PC-9 (cell line): Measurements from ENCODE around the gene CTNS. TPM values are rescaled to one million over a fixed set of nuclear protein-coding genes. Genes with fewer than 3 reads are reported as not detected.
A peak's percentile ranks its signal among the peaks of the same experiment; 100 is the strongest.

Experiments
- BruUV-seq: library from RNA; stranded (reverse); fragments of 400-500 nt; replicated peaks from 2 replicates; lab custom pipeline; 2021; lab: Mats Ljungman, UMichigan
- CTCF ChIA-PET: fragments of 300-600 bp; sonication (Branson Sonifier 250); formaldehyde crosslinking; loops from one replicate; lab custom pipeline; 2022; ENCODE audit warnings: antibody characterized with exemption; lab: Charles Lee
- POLR2A ChIA-PET: fragments of 300-600 bp; sonication (Branson Sonifier 250); formaldehyde crosslinking; loops from one replicate; lab custom pipeline; 2022; ENCODE audit warnings: antibody characterized with exemption; ENCODE audit not compliant: unreplicated experiment; lab: Charles Lee
- DNase-seq, 2 experiments: peaks; one replicate each; pipeline versions ENCODE4 v3.0.0 to v3.0.0-alpha.2; 2015 to 2022; ENCODE audit warnings: mixed read lengths in 1 of 2
- H2AFZ ChIP-seq: fragments of 200-600 bp; sonication (generic); 2 replicates; pipeline ENCODE4 v1.8.1; 2017; ENCODE audit warnings: antibody characterized with exemption
- H3F3A ChIP-seq: fragments of 200-600 bp; sonication (generic); 2 replicates; pipeline ENCODE4 v1.8.1; 2017; ENCODE audit warnings: antibody characterized with exemption, mild to moderate bottlenecking, low read depth; ENCODE audit not compliant: insufficient read depth
- H3K27ac ChIP-seq: fragments of 200-600 bp; sonication (generic); 2 replicates; pipeline ENCODE4 v1.6.1; 2016; ENCODE audit warnings: mixed run types
- H3K27me3 ChIP-seq: fragments of 200-600 bp; sonication (generic); 2 replicates; pipeline ENCODE4 v1.6.1; 2016; ENCODE audit warnings: low read depth, mixed run types; ENCODE audit not compliant: insufficient read depth
- H3K36me3 ChIP-seq: fragments of 200-600 bp; sonication (generic); 2 replicates; pipeline ENCODE4 v1.6.1; 2016; ENCODE audit warnings: low read depth, mixed run types
- H3K4me1 ChIP-seq: fragments of 200-600 bp; sonication (generic); replicated peaks from 2 replicates; pipeline ENCODE4 v1.6.1; 2016; ENCODE audit warnings: mixed run types; ENCODE audit not compliant: insufficient read depth
- H3K4me2 ChIP-seq: fragments of 200-600 bp; sonication (generic); 2 replicates; pipeline ENCODE4 v1.6.1; 2017; ENCODE audit warnings: mixed run types
- H3K4me3 ChIP-seq: fragments of 200-600 bp; sonication (generic); 2 replicates; pipeline ENCODE4 v1.6.1; 2016; ENCODE audit warnings: mixed run types
- H3K79me2 ChIP-seq: fragments of 200-600 bp; sonication (generic); 2 replicates; pipeline ENCODE4 v1.6.1; 2017; ENCODE audit warnings: low read depth, mixed run types
- H3K9me2 ChIP-seq: fragments of 200-600 bp; sonication (generic); 2 replicates; pipeline ENCODE4 v1.8.1; 2017; ENCODE audit warnings: mild to moderate bottlenecking; ENCODE audit not compliant: insufficient read depth
- H3K9me3 ChIP-seq: fragments of 200-600 bp; sonication (generic); 2 replicates; pipeline ENCODE4 v1.8.1; 2016; ENCODE audit warnings: low read depth; ENCODE audit not compliant: insufficient read depth
- H4K20me1 ChIP-seq: fragments of 200-600 bp; sonication (generic); 2 replicates; pipeline ENCODE4 v1.8.1; 2017; ENCODE audit not compliant: insufficient read depth
- EZH2 ChIP-seq: fragments of 200-600 bp; sonication (generic); IDR thresholded peaks from 2 replicates; pipeline ENCODE4 v1.8.0; 2017; ENCODE audit warnings: antibody characterized with exemption, low read depth
- intact Hi-C: fragments of 100-400 bp; cut with micrococcal nuclease; formaldehyde crosslinking; loops from one replicate; pipeline ENCODE4 v1.10.0; 2022; ENCODE audit not compliant: unreplicated experiment
- total RNA-seq: library from RNA; stranded (reverse); gene quantifications from 2 replicates; pipeline ENCODE4 v1.2.3, GENCODE V29; 2021
- TF ChIP-seq, protein P1 (sequence below): fragments of 200-600 bp; sonication (generic); conservative IDR thresholded peaks from 2 replicates; pipeline ENCODE4 v1.6.1; 2017; ENCODE audit warnings: mixed run types, antibody characterized with exemption, mild to moderate bottlenecking, moderate library complexity

The CTNS gene
- total RNA-seq, 1 experiment from 2014 or later: 12.5 TPM

GRCh38 chr17:3645310-3645709 is 8.8 kb downstream of the CTNS start:
- Histone ChIP-seq H4K20me1 (peaks cover 4% of the 10 kb centered on the region; the same call in 1 of the 2 replicates), H3K36me3 (no peaks in the 10 kb centered on the region), H3K27me3 (no peaks in the 10 kb centered on the region), H3K79me2 (no peaks in the 10 kb centered on the region), H3K9me3 (no peaks in the 10 kb centered on the region), H3K27ac (no peak overlapping the region), H3K4me1 (no peaks in the 10 kb centered on the region), H3K9me2 (no peaks in the 10 kb centered on the region), H2AFZ (no peak overlapping the region), H3K4me2 (no peak overlapping the region), H3F3A (0 out of 2 replicates have a peak, but pooled peaks cover 4% of the 10 kb centered on the region), H3K4me3 (no peak overlapping the region)
- POLR2A ChIA-PET: no interaction called here
- CTCF ChIA-PET: interaction anchor here (0.7 kb wide), 1 partner anchor 836 kb away, joined by 11 read pairs; no protein-coding TSS in a partner anchor
- no peak for DNase-seq
- TF ChIP-seq, protein P1, sequence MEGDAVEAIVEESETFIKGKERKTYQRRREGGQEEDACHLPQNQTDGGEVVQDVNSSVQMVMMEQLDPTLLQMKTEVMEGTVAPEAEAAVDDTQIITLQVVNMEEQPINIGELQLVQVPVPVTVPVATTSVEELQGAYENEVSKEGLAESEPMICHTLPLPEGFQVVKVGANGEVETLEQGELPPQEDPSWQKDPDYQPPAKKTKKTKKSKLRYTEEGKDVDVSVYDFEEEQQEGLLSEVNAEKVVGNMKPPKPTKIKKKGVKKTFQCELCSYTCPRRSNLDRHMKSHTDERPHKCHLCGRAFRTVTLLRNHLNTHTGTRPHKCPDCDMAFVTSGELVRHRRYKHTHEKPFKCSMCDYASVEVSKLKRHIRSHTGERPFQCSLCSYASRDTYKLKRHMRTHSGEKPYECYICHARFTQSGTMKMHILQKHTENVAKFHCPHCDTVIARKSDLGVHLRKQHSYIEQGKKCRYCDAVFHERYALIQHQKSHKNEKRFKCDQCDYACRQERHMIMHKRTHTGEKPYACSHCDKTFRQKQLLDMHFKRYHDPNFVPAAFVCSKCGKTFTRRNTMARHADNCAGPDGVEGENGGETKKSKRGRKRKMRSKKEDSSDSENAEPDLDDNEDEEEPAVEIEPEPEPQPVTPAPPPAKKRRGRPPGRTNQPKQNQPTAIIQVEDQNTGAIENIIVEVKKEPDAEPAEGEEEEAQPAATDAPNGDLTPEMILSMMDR: no peak
- TF ChIP-seq EZH2: no peak
- intact Hi-C loops: no loop called here
- no TSS peak for BruUV-seq

GRCh38 chr17:3647251-3647650 is 10.7 kb downstream of the CTNS start:
- no peaks in the 10 kb centered on the region for H3K4me1 ChIP-seq
- H3K27ac ChIP-seq: no peak overlapping the region
- no TSS peak for BruUV-seq
- H3K36me3 ChIP-seq: no peaks in the 10 kb centered on the region
- no peaks in the 10 kb centered on the region for H3K9me2 ChIP-seq
- ChIA-PET CTCF (no interaction called here), POLR2A (no interaction called here)
- no peak overlapping the region for H3K4me2 ChIP-seq
- intact Hi-C loops: loop anchor here (2.0 kb wide), 1 partner anchor 818 kb away; no protein-coding TSS in a partner anchor
- no peak for DNase-seq
- no peak for TF ChIP-seq EZH2
- TF ChIP-seq, protein P1: no peak
- H3K9me3 ChIP-seq: no peaks in the 10 kb centered on the region
- no peaks in the 10 kb centered on the region for H3K79me2 ChIP-seq
- H3F3A ChIP-seq: 0 out of 2 replicates have a peak, but pooled peaks cover 4% of the 10 kb centered on the region
- H3K27me3 ChIP-seq: no peaks in the 10 kb centered on the region
- H4K20me1 ChIP-seq: peaks cover 4% of the 10 kb centered on the region; the same call in 1 of the 2 replicates
- H2AFZ ChIP-seq: no peak overlapping the region
- H3K4me3 ChIP-seq: no peak overlapping the region

GRCh38 chr17:3647769-3648555 is 11.4 kb downstream of the CTNS start:
- H3K79me2 ChIP-seq: no peaks in the 10 kb centered on the region
- no peak overlapping the region for H3K27ac ChIP-seq
- intact Hi-C loops: loop anchor here (2.0 kb wide), 1 partner anchor 819 kb away; no protein-coding TSS in a partner anchor
- BruUV-seq: no TSS peak
- H3K36me3 ChIP-seq: no peaks in the 10 kb centered on the region
- H3K9me3 ChIP-seq: no peaks in the 10 kb centered on the region
- no peak overlapping the region for H3K4me3 ChIP-seq
- H3K4me2 ChIP-seq: no peak overlapping the region
- TF ChIP-seq, protein P1: peak; percentile 63
- no peak for TF ChIP-seq EZH2
- POLR2A ChIA-PET: no interaction called here
- no peak overlapping the region for H2AFZ ChIP-seq
- CTCF ChIA-PET: interaction anchor here (0.6 kb wide), 1 partner anchor 49 kb away, joined by 20 read pairs; no protein-coding TSS in a partner anchor
- no peaks in the 10 kb centered on the region for H3K27me3 ChIP-seq
- H3K4me1 ChIP-seq: no peaks in the 10 kb centered on the region
- no peaks in the 10 kb centered on the region for H3K9me2 ChIP-seq
- peaks cover 4% of the 10 kb centered on the region; the same call in 1 of the 2 replicates for H4K20me1 ChIP-seq
- 0 out of 2 replicates have a peak, but pooled peaks cover 3% of the 10 kb centered on the region for H3F3A ChIP-seq
- DNase-seq: peak in 1 of 2 experiments; percentile 40
